Sigmoid colon (tissue), 7 donors: ENCODE results near the gene HNRNPH2. TPM values are rescaled to one million over a fixed set of nuclear protein-coding genes. Genes with fewer than 3 reads are reported as not detected.

Experiments
- DNase-seq: peaks from one replicate; pipeline ENCODE4 v3.0.0-alpha.2; 2019
- H3K27ac ChIP-seq, 4 donors: fragments of 200-600 bp; sonication (generic); one replicate each; pipeline ENCODE4 v1.5.1; 2016 to 2019; ENCODE audit warnings: mild to moderate bottlenecking in 1 of 4
- H3K27me3 ChIP-seq, 3 donors: fragments of 200-600 bp; sonication (generic); one replicate each; pipeline ENCODE4 v1.5.1; 2019; ENCODE audit warnings: mild to moderate bottlenecking in 1 of 3
- H3K36me3 ChIP-seq, 4 donors: fragments of 200-600 bp; sonication (generic); one replicate each; pipeline ENCODE4 v1.5.1; 2016 to 2019
- H3K4me1 ChIP-seq, 4 donors: fragments of 200-600 bp; sonication (generic); one replicate each; pipeline ENCODE4 v1.5.1; 2017 to 2019
- H3K4me3 ChIP-seq, 4 donors: fragments of 200-600 bp; sonication (generic); one replicate each; pipeline ENCODE4 v1.5.1; 2017 to 2019; ENCODE audit warnings: mild to moderate bottlenecking in 2 of 4, moderate library complexity in 1 of 4
- H3K9me3 ChIP-seq, 4 donors: fragments of 200-600 bp in 3 of 4; sonication (generic) in 3 of 4; one replicate each; pipeline versions ENCODE4 v1.5.1 to v1.6.1; 2013 to 2019
- CTCF ChIP-seq, 4 experiments: fragments of 450-650 bp in 3 of 4; fragments of 200-600 bp in 1 of 4; IDR thresholded peaks; one replicate each; pipeline ENCODE4 v1.5.1; 2016 to 2019; ENCODE audit warnings: antibody characterized with exemption in 4 of 4, mild to moderate bottlenecking in 3 of 4, moderate library complexity in 2 of 4
- EP300 ChIP-seq, 4 donors: sonication (generic); formaldehyde crosslinking; IDR thresholded peaks; one replicate each; pipeline ENCODE4 v1.6.1; 2017; ENCODE audit warnings: antibody characterized with exemption in 4 of 4
- POLR2A ChIP-seq, 2 donors: fragments of 450-650 bp; IDR thresholded peaks; one replicate each; pipeline ENCODE4 v1.6.1; 2016; ENCODE audit warnings: antibody characterized with exemption in 2 of 2, mild to moderate bottlenecking in 2 of 2, moderate library complexity in 2 of 2
- POLR2AphosphoS5 ChIP-seq, 4 donors: sonication (generic); formaldehyde crosslinking; IDR thresholded peaks; one replicate each; pipeline ENCODE4 v1.6.1; 2017; ENCODE audit warnings: antibody characterized with exemption in 4 of 4
- WGBS, 2 donors: extraction: QIAGEN DNeasy Blood & Tissue Kit; methylation state at CpG; one replicate each; pipeline ENCODE4 v1.1.7; 2013; 5-methylcytosine and 5-hydroxymethylcytosine counted together
- intact Hi-C: fragments of 100-400 bp; cut with DNase I; formaldehyde crosslinking; loops from one replicate; pipeline ENCODE4 v1.15.1; 2023
- polyA plus RNA-seq, 3 donors: library from polyadenylated mRNA; stranded (reverse); fragments of 200-250 nt; gene quantifications; one replicate each; pipeline ENCODE4 v1.2.3, GENCODE V29; 2013
- total RNA-seq, 4 donors: library from RNA; depleted of rRNA; stranded (reverse); fragments of >200 nt; gene quantifications; one replicate each; pipeline ENCODE4 v1.1.0, GENCODE V29; 2016
- donor health status: healthy with polysubstance abuse.
- donor health status: Bipolar disorder and iron deficiency.
- donor health status: healthy.

Gene HNRNPH2, protein sequence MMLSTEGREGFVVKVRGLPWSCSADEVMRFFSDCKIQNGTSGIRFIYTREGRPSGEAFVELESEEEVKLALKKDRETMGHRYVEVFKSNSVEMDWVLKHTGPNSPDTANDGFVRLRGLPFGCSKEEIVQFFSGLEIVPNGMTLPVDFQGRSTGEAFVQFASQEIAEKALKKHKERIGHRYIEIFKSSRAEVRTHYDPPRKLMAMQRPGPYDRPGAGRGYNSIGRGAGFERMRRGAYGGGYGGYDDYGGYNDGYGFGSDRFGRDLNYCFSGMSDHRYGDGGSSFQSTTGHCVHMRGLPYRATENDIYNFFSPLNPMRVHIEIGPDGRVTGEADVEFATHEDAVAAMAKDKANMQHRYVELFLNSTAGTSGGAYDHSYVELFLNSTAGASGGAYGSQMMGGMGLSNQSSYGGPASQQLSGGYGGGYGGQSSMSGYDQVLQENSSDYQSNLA
- total RNA-seq: 10 to 100 TPM; 38.8 to 51.0 (median 47.2) TPM
- 10 to 100 TPM; 56.5 to 66.4 (median 64.7) TPM for polyA plus RNA-seq

DNA sequence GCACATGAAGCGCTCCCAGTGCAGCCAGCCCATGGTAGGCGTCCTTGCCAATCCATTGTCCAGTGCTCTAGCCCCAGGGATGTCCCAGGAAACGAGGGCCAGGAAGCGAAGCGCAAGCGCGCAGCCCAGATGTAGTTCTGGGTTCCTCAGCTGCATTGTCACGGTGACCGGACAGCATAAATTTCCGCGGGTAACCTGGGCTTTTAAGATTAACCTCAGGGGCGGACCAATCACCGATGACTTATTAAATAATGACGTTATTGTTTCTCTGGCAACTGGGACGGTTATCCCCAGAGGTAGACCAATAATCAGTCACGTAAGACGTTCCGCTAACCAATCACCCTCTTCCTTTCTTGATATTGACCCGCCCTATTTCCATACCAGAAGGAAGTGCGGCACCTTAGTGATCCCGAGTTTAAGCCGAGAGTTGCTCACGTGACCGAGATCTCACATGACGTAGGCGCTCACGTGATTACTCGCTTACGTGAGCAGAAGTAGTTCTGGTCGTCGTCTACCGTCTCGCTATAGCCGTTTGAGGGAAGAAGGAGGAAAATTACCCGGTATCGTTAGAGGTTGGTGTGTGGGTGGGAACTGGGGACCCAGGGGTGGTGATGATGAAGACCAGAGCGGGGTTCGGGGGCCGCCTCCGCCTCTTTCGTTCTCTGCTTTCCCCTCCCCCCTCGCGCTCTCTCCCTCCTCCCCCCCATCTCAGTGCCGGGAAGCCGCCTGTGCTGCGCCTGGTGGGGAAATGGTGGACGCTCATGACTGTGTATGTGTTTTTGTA lies at the start of gene HNRNPH2, which contains the start of gene GLA:
HNRNPH2 (plus strand) TSS at position 475 of the 784 bp plus-strand sequence. CDS start 3,767 bp downstream, outside the sequence.
GLA (minus strand) TSS at position 178 of the 784 bp plus-strand sequence; CDS start at position 156, 22 bp downstream.
- Histone ChIP-seq H3K36me3 (peaks cover 0 to 11% (median 0%) of the 10 kb centered on the region in 4 donors), H3K9me3 (no peaks in the 10 kb centered on the region), H3K27ac (peak within 1 kb of the TSS; percentile 88 to 91 (median 90)), H3K27me3 (no peaks in the 10 kb centered on the region), H3K4me1 (peaks cover 0 to 39% (median 12%) of the 10 kb centered on the region in 4 donors), H3K4me3 (peak within 1 kb of the TSS; percentile 48 to 64 (median 61))
- peak; percentile 84 to 93 for TF ChIP-seq POLR2A (IDR thresholded peaks at IDR 0.05)
- peak; percentile 91 to 99 (median 98) for TF ChIP-seq POLR2AphosphoS5 (IDR thresholded peaks at IDR 0.05)
- peak in 1 of 4 experiments; percentile 21 for TF ChIP-seq CTCF (IDR thresholded peaks at IDR 0.05)
- peak in 3 of 4 donors; percentile 49 to 70 (median 67) for TF ChIP-seq EP300 (IDR thresholded peaks at IDR 0.05)
- intact Hi-C loops: loop anchor here (2.0 kb wide), 1 partner anchor 17 kb away; the partner anchor contains the start of gene RPL36A
- WGBS, 2 donors: 0% methylated on average over 47 of the region's 47 CpGs
- peak; percentile 96 for DNase-seq

GRCh38 chrX:101359966-101360365 lies 48.1 kb upstream of the HNRNPH2 start:
- DNase-seq: no peak
- H3K4me1 ChIP-seq: no peaks in the 10 kb centered on the region
- intact Hi-C loops: no loop called here
- no peak overlapping the region for H3K27ac ChIP-seq
- H3K27me3 ChIP-seq: no peaks in the 10 kb centered on the region
- 87 to 96% methylated on average over 1 of the region's 1 CpG for WGBS, 2 donors
- no peak overlapping the region for H3K4me3 ChIP-seq
- TF ChIP-seq CTCF (IDR thresholded peaks at IDR 0.05) (no peak), POLR2AphosphoS5 (IDR thresholded peaks at IDR 0.05) (no peak), EP300 (IDR thresholded peaks at IDR 0.05) (no peak), POLR2A (IDR thresholded peaks at IDR 0.05) (no peak)
- H3K9me3 ChIP-seq: no peaks in the 10 kb centered on the region
- no peaks in the 10 kb centered on the region for H3K36me3 ChIP-seq

DNA sequence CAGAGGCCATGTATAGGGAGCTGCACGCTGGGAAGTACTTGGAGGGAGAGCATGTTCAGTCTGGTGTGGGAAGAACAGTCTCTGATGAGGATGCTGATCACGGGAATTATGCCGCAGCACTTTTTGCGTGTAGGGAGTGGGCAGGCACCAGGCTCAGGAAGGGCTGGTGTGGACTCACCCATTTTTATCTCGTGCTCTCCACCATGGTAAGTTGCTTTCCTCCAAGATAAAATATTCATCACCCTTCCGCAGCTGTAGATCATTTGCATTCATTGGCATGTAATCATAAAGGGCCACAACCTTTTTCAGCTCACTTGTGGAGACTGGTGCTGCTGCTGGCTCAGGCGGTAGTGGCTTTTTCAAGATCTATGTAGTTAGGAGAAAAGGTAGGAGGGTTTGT lies 47.6 kb upstream of the HNRNPH2 start:
- H3K27ac ChIP-seq: no peak overlapping the region
- no peaks in the 10 kb centered on the region for H3K27me3 ChIP-seq
- H3K9me3 ChIP-seq: no peaks in the 10 kb centered on the region
- no peak for DNase-seq
- no peaks in the 10 kb centered on the region for H3K36me3 ChIP-seq
- 65 to 81% methylated on average over 7 of the region's 7 CpGs for WGBS, 2 donors
- no peak overlapping the region for H3K4me3 ChIP-seq
- TF ChIP-seq POLR2AphosphoS5 (IDR thresholded peaks at IDR 0.05) (no peak), EP300 (IDR thresholded peaks at IDR 0.05) (no peak), POLR2A (IDR thresholded peaks at IDR 0.05) (no peak), CTCF (IDR thresholded peaks at IDR 0.05) (no peak)
- no peaks in the 10 kb centered on the region for H3K4me1 ChIP-seq
- intact Hi-C loops: no loop called here

DNA sequence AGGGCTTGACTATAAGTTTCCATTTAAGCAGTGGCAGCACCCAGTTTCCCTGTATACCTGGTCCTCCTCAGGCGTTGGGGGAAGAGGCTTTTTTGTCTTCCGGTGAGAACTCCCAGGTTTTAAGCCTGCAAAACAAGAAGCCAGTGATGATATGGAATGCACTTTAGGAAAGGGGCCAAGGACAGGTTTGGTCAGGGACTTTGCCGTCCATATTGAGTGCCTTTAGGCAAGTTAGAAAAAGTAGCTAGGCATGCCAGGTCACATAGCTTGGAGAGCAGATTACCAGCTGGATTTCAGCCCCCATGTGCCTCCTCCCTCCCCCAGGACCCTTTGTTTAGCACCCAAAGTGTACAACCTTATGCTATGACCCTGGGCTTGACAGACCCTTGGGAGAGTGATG lies 45.9 kb upstream of the HNRNPH2 start:
- no peak for DNase-seq
- no peaks in the 10 kb centered on the region for H3K36me3 ChIP-seq
- H3K9me3 ChIP-seq: no peaks in the 10 kb centered on the region
- H3K4me1 ChIP-seq: no peaks in the 10 kb centered on the region
- H3K4me3 ChIP-seq: no peak overlapping the region
- 88 to 89% methylated on average over 3 of the region's 3 CpGs for WGBS, 2 donors
- intact Hi-C loops: no loop called here
- H3K27me3 ChIP-seq: no peaks in the 10 kb centered on the region
- no peak overlapping the region for H3K27ac ChIP-seq
- no peak for TF ChIP-seq CTCF (IDR thresholded peaks at IDR 0.05)
- TF ChIP-seq POLR2A (IDR thresholded peaks at IDR 0.05): no peak
- TF ChIP-seq EP300 (IDR thresholded peaks at IDR 0.05): no peak
- TF ChIP-seq POLR2AphosphoS5 (IDR thresholded peaks at IDR 0.05): no peak
